Raji (cell line): ENCODE measurements around the gene PPP4R1.

Experiments
- POLR2A ChIP-seq: IDR thresholded peaks from 2 replicates; pipeline ENCODE4 v1.6.1; 2011; ENCODE audit warnings: low read depth, low read length, control low read depth; ENCODE audit not compliant: insufficient read depth

The PPP4R1 gene

DNA sequence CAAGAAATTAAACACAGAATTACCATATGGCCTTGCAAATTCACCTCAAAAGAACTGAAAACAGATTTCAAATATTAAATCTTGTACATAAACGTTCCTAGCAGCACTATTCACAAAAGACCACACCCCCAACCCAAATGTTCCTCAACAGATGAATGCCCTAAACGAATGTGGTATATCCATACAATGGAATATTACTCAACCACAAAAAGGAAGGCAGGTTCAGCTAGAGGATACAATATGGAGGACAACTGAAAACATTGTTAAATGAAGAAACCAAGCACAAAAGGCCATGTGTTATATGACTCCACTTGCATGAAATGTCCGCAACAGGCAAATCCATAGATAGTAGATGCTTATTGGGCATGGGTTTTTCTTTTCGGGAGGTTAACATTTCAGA is 61.7 kb downstream of the PPP4R1 start:
- no peak for TF ChIP-seq POLR2A

DNA sequence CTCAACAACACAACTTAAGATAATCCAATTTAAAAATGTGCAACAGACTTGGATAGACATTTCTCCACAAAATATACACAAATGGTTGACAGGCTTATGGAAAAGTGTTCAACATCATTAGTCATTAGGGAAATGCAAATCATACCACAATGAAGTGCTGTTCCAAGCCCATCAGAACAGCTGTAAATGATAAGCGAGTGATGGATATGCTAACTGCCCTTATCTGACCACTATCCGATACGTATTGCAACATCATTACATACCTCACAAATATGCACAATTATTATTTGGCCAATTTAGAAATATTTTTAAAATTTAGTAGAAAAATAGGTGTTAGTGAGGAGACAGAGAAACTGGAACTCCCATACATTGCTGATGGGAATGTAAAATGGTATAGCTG is 62.2 kb downstream of the PPP4R1 start:
- no peak for TF ChIP-seq POLR2A

- no peak for TF ChIP-seq POLR2A
Observed at GRCh38 chr18:9550429-9550828, 63.9 kb downstream of the PPP4R1 start.

- TF ChIP-seq POLR2A, result no peak
Observed at GRCh38 chr18:9549405-9549804, 65.0 kb downstream of the PPP4R1 start.

DNA sequence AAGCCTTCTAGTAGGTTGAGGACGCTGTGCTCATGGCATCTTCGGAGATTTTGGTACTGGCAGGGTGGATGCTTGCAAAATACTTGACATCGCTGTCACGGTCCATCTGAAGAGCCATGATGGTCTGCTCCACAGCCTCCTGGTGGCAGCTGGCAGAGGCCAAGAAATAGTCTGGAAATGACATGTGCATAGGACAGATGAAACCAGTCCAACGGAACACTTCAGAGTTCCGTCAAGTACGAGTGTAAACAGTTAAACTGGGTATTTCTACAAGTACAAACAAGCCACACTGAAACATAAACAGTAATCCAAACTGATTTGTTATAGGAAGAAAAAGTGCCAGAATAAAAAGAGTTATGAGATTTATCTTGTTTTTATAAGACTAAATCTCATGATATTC is 66.6 kb downstream of the PPP4R1 start:
- no peak for TF ChIP-seq POLR2A

- no peak for TF ChIP-seq POLR2A
Observed at GRCh38 chr18:9546468-9546867, 67.9 kb downstream of the PPP4R1 start.

DNA sequence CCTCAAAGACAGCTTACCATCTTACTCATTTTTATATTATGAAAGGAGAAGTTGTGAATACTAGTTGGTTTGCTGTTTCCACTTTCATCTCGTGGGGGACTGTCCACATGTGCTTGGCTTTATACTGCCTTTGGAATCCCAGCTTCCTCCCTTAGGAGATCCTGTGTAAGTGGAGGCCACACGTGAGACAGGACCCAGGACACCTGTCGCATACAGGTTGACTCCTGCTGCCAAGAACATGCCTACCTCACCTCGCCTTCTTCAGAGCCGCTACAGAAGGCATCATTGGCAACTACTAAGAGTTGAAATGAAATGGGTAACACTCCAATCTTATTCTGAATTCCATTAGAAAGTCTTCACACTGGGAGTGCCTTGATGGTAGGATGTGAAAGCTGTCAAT is 69.3 kb downstream of the PPP4R1 start:
- no peak for TF ChIP-seq POLR2A

DNA sequence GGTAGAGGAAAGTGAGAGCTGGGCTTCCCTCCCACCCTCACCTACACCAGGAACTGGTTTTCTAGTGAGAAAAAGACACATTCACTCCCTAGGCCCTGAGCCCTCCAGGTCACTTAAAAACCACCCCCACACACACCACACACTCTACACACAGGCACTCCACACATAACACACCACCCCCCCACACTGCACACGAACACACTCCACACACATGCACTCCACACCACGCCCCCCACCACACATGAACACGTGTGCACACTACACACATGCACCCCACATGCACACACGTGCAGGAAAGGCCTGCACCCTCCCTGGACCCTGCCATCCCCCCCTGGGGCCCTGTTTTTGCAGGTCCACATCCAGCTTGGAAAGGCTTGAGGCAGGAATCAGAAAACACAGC is 71.4 kb downstream of the PPP4R1 start:
- TF ChIP-seq POLR2A, result no peak

GRCh38 chr18:9539938-9540337 is 74.4 kb downstream of the PPP4R1 start:
- no peak for TF ChIP-seq POLR2A

DNA sequence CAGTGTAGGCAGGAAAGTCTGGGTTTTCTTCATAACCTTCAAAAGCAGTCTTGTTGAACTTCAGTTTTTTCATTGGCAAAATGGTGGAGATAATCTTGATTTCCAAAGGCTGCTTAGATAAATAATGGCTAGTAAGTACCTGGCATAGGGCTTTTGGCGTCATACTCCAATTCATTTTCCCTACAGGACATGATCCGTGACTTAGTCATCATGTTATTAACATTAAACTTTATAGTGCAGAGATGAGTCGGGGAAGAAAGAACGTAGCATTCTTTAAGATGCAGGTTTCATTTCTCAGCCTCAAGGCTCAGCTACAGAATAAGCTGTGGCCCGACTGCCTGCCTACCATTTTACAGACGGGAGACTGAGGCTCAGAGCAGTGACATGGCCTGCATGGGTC is 75.1 kb downstream of the PPP4R1 start:
- no peak for TF ChIP-seq POLR2A

- no peak for TF ChIP-seq POLR2A
Observed at GRCh38 chr18:9537677-9538076, 76.7 kb downstream of the PPP4R1 start.

GRCh38 chr18:9536354-9537152 is 77.8 kb downstream of the PPP4R1 start:
- TF ChIP-seq POLR2A, result no peak

DNA sequence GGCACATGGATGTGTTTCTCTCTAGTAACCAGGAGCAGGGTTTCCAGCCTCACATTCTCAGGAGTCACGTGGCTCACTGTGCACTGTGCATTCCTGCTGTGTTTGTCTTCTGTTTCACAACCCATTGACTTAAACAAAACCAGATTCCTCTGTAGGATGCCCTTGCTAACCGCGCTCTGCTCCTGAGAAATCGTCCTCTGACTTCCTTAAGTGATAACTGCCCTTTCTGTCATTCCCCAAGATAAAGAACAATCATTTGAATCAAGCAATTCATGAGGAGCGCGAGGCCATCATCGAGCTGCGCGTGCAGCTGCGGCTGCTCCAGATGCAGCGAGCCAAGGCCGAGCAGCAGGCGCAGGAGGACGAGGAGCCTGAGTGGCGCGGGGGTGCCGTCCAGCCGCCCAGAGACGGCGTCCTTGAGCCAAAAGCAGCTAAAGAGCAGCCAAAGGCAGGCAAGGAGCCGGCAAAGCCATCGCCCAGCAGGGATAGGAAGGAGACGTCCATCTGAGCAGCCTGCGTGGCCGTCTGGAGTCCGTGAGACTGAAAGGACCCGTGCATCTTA is 78.8 kb downstream of the PPP4R1 start:
- TF ChIP-seq POLR2A, result no peak

DNA sequence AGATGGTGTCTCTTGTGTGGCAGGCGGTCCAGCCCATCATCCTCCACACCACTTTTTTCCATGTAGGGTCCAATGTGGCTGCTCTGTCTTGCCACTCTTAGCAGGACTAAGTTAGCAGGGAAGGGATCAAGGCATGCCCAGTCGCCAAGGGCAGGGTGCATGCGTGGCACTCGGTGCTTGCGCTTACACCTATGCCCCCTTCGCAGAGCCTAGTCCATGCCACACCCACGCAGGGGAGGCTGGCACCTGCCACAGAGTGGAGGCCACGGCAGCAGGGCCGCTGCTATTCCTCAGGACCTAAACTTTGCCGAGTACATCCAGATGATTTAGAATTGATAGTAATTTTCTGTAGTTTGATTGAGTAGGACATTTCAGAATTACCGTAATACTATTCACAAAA is 79.5 kb downstream of the PPP4R1 start:
- no peak for TF ChIP-seq POLR2A

DNA sequence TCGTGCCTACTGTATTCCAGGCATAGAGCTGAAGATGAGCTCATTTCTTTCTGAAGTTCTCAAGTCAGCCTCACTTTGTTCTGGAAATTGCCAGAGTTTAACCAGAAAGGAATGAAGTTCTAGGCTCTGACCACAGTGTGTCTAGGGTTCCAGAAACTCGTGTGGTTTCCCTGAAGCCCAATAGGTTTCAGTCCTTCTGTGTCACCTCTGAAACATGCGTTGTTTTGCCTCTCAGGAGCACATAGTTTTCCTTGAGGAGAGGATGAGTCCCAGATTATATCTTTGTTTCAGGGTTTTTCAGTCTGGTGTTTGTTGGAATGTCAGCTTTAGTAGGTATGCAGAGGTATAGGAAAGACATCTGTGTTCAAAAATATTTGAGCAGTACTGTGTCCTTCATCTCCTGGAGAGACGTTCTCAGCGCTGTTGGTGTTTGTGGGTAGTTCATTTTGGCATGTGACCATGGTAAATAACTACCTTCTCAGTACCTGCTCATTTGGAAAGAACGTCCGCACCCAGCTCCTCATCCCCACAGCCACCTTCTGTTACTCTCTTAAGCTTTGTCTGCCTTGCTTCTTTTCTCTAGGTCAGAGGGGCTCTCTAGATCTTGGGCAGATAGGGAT is 82.5 kb downstream of the PPP4R1 start:
- no peak for TF ChIP-seq POLR2A

- no peak for TF ChIP-seq POLR2A
Observed at GRCh38 chr18:9530226-9531009, 83.9 kb downstream of the PPP4R1 start.

DNA sequence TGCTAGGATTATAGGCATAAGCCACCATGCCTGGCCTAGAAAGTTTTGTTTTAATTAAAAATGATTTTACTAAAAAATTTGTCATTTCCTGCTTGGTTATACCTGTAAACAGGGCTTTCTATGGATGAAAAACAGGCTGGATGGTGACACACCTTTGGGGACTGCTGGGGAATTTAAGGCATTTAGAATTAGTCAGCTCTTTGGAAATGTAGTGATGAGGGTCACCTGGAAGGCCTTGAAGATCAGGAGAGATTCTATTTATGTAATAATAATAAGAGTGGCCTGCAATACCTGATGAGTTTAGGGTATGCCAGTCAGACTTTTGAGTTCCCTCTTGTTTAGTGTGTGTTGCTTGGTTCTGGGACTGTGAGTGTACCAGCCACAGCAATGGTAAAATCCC is 87.9 kb downstream of the PPP4R1 start:
- no peak for TF ChIP-seq POLR2A
